NCI-H1092 treated with DMSO at 0.1 percent for 48 hours (cell line): Measurements from ENCODE around the gene EIF4A3.
"Not testable (repeated sequence)": the region's sequence is repeated elsewhere in the genome, so short reads cannot be mapped to it uniquely, and the experiment has no call there.

Source experiments
- DNase-seq: peaks from one replicate; lab custom pipeline; 2025; lab: John Stamatoyannopoulos, UW

EIF4A3 gene

GRCh38 chr17:80099291-80100034 lies 47.5 kb downstream of the EIF4A3 start:
- DNase-seq = no peak

- no peak for DNase-seq
These were observed 48.9 kb downstream of the EIF4A3 start for GRCh38 chr17:80097844-80098691.

GRCh38 chr17:80097127-80097621 lies 49.8 kb downstream of the EIF4A3 start:
- no peak for DNase-seq

- no peak for DNase-seq
These were observed 50.3 kb downstream of the EIF4A3 start for GRCh38 chr17:80096561-80097021.

GRCh38 chr17:80095844-80096475 lies 51.0 kb downstream of the EIF4A3 start:
- DNase-seq = no peak

DNA sequence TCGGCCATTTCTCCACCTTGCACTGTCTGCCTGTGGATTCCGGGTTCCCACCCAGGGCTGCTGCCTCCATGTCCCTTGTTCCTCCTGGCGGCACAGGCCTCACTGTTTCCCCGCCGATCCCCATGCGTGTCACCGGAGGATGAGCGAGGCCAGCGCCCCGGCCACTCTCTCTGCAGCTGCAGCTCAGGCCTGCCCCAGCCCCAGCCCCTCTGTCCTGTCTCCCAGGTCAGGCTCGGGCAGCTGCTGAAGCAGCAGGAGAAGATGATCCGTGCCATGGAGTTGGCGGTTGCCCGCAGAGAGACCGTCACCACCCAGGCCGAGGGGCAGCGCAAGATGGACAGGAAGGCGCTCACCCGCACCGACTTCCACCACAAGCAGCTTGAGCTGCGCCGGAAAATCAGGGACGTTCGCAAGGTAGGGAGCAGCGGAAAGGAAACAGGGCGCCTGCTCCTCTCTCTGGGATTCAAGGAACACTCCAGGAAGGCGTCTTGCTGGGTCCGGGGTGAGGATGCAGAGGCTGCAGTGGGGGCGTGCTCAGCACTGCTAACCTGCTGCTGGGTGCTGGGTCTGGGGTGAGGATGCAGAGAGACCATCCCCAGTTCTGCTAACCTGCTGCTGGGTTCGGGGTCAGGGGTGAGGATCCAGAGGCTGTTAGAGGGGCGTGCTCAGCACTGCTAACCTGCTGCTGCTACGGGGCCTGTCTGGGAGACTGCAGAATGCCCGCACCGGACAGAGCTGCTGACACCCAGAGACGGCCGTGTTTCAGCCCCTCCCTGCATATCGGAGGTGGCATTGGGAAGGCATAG lies 51.7 kb downstream of the EIF4A3 start:
- no peak for DNase-seq

DNA sequence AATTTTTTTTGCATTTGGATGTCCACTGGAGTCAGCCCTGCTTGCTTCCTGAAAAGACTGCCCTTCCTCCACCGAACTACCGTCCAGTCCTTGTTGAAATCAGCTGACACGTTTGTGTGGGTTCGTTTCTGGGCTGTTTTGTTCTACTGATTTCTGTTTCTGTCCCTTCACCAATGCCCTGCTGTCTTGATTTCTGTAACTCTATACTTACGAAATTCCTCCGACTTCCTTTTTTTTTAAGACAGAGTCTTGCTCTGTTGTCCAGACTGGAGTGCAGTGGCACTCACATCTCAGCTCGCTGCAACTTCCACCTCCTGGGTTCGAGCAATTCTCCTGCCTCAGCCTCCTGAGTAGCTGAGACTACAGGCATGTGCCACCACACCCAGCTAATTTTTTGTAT lies 54.0 kb downstream of the EIF4A3 start:
- DNase-seq = no peak

GRCh38 chr17:80091376-80091775 lies 55.6 kb downstream of the EIF4A3 start:
- no peak for DNase-seq

GRCh38 chr17:80090164-80090563 lies 56.8 kb downstream of the EIF4A3 start:
- not testable (repeated sequence) for DNase-seq

DNA sequence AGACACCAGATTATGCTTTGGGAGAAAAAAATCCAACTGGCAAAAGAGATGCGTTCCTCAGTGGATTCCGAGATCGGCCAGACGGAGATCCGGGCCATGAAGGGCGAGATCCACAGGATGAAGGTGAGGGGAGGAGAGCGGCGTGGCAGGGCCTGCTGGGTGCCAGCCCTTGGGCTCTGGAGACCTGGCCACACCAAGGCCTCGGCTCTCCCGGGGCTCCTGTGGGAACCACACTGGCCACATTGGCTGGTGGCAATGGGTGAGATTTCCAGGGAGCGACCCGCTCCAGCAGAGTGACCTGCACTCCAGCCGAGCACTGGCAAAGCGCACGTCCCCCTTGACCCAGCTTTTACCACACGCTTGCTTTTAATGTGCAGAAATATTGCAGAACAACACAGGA lies 57.2 kb downstream of the EIF4A3 start:
- no peak for DNase-seq

- no peak for DNase-seq
These were observed 59.3 kb downstream of the EIF4A3 start for GRCh38 chr17:80087346-80088265.

GRCh38 chr17:80086616-80087015 lies 60.3 kb downstream of the EIF4A3 start:
- no peak for DNase-seq

GRCh38 chr17:80086081-80086480 lies 60.8 kb downstream of the EIF4A3 start:
- DNase-seq = no peak

DNA sequence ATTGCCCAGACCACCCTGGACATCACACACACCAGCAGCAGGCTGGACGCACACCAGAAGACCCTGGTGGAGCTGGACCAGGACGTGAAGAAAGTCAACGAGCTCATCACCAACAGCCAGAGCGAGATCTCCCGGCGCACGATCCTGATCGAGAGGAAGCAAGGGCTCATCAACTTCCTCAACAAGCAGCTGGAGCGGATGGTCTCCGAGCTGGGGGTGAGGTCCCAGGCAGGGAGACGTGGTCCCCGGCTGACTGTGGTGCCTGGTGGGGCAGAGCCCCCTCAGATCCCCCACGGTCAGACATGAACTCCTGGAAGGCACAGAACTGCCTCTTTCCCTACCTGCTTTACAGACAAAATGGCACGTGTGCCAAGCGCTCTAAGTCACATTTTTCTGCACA lies 62.2 kb downstream of the EIF4A3 start:
- no peak for DNase-seq
